Dermis blood vessel endothelial cell (primary cell): Measurements from ENCODE around the gene E2F4. TPM values are rescaled to one million over a fixed set of nuclear protein-coding genes. Genes with fewer than 3 reads are reported as not detected.
A peak's percentile ranks its signal among the peaks of the same experiment; 100 is the strongest.

ENCODE experiments used
- DNase-seq: peaks from one replicate; pipeline ENCODE4 v3.0.0; 2010
- total RNA-seq: library from RNA; depleted of rRNA; stranded (reverse); fragments of >200 nt; gene quantifications from 2 replicates; pipeline ENCODE4 v1.2.3, GENCODE V29; 2014

Gene E2F4
- total RNA-seq, 1 donor from 2014 or later: 93.1 TPM

GRCh38 chr16:67174706-67175231 lies 17.2 kb upstream of the E2F4 start:
- no peak for DNase-seq

- DNase-seq: no peak
These were observed 15.3 kb upstream of the E2F4 start for GRCh38 chr16:67176662-67177061.

GRCh38 chr16:67177743-67178699 lies 13.9 kb upstream of the E2F4 start:
- DNase-seq: peak; percentile 66

GRCh38 chr16:67179421-67180080 lies 12.4 kb upstream of the E2F4 start:
- DNase-seq: peak; percentile 39

DNA sequence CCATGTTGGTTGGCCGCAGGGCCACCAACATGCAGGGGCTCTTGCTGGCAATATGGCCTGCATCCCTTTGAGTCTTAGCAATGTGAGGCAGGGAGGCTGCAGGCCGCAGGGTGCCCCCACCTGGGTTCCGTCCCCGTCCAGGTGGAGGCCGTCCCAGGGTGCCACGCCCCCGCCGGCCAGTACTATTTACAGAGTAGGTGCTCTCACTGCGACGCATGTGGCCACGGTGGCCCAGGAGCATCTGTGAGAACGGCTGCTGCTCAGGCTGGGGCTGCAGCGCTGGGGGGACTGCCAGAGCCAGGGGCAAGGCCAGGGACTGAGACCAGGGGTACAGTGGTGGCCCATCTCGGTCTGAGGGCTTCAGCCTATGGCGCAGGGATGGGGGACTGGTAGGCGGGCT lies 11.8 kb upstream of the E2F4 start:
- no peak for DNase-seq

DNA sequence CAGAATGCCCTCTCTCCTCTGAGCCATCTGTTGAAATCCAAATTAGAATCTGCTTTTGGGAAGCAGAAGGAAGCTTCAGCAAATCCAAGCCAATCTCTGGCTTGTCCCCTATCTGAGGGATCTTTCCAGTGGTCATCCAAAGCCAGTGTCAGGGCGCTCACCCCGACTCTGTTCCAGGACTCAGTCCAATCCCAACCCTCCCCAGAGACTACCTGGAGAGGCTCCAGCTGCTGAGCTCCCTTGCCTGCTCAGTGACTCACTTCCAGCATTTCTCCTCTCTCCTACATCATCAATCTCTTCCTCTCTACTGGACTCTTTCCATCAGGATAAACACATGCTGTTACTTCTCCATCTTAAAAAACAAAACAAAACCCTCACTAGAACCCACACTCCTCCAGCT lies 10.6 kb upstream of the E2F4 start:
- peak; percentile 64 for DNase-seq

DNA sequence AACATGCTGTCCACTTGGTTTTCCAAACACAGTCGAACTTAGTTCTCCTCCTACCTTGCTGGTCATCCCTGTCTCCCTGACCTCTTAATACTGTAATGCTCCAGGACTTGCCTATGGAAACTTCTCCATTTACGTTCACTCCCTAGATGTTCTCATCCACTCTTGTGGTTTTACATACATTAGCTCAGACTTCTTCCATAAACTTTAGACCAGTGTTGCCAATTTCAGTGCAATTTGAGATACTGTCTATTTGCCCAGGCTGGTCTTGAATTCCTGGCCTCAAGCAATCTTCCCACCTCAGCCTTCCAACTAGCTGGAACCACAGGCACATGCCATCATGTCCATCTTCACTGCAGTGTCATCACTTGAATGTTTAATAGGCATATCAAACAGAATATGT lies 9.7 kb upstream of the E2F4 start:
- DNase-seq: no peak

GRCh38 chr16:67183284-67183626 lies 8.7 kb upstream of the E2F4 start:
- DNase-seq: no peak

DNA sequence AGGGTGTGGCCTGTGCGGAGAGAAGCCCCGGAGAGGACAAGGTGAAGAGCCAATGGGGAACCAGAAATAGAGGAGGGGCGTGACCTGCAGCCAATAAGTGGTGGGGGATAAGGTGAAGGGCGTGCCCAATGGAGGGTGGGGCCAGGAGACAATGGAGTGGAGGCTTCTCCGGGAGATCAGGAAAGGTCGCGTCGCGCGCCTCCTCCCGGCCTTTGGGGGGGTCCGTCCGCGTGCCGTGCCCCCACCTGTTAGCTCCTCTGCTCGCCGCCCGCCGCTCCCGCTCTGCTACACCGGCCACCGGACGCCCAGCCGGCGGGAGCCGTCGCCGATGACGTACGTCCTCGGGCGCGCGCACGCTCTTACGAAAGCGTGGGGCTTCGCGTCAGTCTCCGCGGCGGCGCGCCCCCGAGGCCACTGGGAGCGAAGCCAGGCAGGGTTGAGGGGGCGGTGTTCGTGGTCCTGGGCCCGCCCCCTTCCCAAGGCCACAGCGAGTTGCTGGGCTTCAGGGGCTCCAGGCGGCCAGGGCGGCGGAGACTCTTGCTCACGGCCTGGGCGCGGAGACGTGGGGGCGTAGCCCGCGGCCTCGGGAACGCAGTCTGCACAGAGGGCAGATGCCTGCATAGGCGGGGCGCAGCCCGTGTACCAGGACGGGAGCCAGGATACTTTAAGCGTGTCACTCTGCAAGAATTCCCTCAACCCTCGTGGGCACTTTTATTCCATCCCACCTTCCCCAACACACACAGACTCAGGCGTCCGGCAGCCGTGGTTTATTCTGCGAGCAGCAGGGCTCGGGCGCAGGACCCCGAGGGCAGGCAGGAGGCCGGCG lies 8.1 kb upstream of the E2F4 start, which contains the start of gene MATCAP1:
Gene MATCAP1, minus strand, starts transcription at position 337 of the 826 bp plus-strand sequence. CDS start 3,353 bp downstream, outside the sequence.
- peak; percentile 98 for DNase-seq

GRCh38 chr16:67184453-67184994 lies 7.4 kb upstream of the E2F4 start:
- no peak for DNase-seq

- DNase-seq: peak; percentile 95
These were observed 6.8 kb upstream of the E2F4 start for GRCh38 chr16:67184995-67185650.

- no peak for DNase-seq
These were observed 6.3 kb upstream of the E2F4 start for GRCh38 chr16:67185651-67186134.

DNA sequence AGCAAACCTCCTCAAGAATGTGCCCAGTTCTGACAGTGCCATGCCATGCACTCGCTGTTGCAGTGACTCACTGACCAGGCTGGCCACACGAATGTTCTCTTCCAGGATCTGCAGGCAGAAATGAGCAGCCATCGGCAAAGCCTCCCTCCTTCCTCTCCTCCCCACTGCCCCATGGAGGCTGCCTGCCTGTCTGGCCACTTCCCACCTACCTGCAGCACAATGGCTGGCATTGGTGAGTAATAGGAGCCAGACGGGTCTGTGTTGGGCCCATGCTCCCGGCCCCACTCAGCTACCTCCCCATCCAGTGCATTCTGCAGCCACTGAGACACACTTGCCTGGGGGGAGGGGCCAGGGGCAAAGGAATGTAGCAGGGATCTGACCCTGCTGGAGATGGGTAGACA lies 5.4 kb upstream of the E2F4 start:
- no peak for DNase-seq

DNA sequence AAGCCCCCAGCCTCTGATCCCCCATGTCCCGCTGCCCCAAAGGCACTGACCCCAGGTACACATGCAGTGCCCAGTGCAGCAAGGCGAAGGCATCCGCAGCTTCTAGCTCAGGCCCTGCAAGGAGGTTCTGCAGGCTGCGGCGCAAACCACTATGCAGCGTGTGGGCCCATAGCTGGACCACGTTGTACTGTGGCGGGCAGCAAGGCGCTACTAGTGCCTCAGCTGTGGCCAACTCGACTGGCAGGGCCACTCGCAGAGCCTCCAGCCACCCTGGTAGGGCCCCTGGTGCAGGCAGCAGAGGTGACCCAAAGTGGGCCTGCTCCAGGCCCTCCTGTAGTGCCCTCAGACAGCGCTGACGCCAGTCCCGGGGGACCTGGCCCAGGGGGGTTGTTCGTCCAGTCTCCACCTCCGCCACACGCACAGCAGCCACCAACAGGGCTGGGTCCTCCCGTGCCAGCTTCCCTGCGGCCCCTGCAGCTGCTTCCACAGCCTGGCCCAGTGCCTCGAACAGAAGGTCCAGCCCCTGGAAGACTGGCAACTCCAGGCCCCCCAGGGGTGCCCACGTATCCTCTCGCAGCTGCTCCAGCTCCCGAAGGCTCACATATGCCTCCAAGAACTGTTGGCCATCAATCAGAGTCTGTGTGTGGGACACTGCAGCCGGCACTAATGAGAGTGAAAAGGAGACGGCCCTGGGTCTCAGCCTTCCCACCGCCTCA lies 4.6 kb upstream of the E2F4 start:
- DNase-seq: no peak

DNA sequence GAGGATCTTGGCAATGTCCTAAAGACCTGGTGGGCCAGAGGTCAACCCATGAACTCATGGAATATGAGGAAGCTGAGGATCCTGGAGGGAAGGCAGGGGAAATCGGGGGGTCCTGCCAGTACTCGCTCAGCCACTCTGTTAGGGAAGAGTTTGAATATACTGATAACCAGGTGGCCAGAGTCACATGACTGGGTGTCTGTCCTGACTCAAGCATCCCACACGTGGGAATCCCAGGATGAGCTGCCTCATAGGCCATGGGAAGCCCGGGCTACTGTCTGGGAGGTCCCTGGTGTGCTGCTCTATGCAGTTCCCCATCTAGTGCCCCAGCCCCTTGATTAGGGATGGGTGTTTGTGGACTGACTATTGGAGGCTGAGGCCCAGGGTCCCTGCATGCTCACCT lies 3.6 kb upstream of the E2F4 start:
- no peak for DNase-seq

GRCh38 chr16:67188798-67189197 lies 3.2 kb upstream of the E2F4 start:
- DNase-seq: no peak

GRCh38 chr16:67190041-67190440 lies 1.9 kb upstream of the E2F4 start, which contains the start of gene EXOC3L1:
Gene EXOC3L1, minus strand, starts transcription at chr16:67190136. Its CDS starts 460 bp downstream, at chr16:67189676.
- no peak for DNase-seq

DNA sequence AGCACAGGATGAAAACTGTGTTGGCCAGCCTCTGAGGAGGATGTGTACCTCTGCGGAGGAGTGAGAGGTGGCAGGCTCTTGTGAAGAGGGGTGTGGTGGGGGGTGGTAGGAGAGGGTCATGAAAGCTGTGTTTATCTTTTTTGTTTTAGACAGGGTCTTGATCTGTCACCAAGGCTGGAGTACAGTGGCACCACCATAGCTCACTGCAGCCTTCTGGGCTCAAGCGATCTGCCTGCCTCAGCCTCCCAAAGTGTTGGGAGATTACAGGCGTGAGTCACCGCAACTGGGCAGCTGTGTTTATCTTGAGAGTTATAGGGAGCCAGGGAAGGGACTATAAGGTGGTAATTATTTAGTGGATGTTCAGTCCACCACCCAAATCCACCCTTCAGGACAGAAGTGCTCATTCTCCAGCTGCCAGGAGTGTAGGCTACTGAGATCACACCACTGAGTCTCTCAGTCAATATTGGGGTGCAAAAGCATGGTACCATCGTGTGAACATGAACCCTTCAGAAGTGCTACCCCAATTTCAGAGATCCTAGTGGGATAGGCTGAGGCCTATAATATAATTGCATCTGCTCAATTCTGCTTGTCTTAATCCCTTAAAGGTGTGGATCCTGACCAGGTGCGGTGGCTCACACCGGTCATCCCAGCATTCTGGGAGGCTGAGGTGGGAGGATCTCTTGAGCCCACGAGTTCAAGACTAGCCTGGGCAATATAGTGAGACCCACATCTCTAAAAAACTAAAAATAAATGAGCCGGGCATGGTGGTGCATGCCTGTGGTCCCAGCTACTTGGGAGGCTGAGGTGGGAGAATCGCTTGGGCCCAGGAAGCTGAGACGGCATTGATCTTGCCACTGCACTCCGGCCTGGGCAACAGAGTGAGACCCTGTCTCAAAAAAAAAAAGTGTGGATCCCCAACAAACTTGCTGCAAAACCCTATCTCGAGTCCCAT lies 1.2 kb upstream of the E2F4 start:
- DNase-seq: peak; percentile 37

GRCh38 chr16:67191411-67191994 lies 452 bp upstream of the E2F4 start:
- no peak for DNase-seq
